ENCODE data around the gene ETFA.

DNA sequence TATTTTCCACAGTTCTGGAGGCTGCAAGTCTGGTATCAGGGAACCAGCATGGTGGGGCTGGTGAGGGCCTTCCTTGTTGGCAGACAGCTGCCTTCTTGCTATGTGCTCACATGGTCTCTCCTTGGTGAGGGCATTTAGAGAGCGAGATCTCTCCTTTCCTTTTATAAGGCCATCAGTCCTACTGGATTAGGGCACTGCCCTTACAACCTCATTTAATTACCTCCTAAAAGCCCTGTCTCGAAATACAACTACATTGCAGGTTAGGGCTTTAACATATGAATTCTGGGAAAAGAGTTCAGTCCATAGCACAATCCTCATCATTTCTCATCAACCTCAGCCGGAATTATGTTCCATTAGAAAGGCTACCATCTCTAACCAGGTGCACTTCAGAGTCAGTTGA, 47.2 kb upstream of the ETFA start:
- no peak for TF ChIP-seq ISL1 (CRISPR knock-in tag; IDR thresholded peaks at IDR 0.05)
- no peak for TF ChIP-seq ZFP30 (CRISPR knock-in tag; IDR thresholded peaks at IDR 0.05)
- TF ChIP-seq TOX (CRISPR knock-in tag; IDR thresholded peaks at IDR 0.05; ENCODE audit: borderline replicate concordance), result no peak
- TF ChIP-seq BACH2 (CRISPR knock-in tag; IDR thresholded peaks at IDR 0.05; ENCODE audit: borderline replicate concordance), result no peak
- TF ChIP-seq, protein P1, sequence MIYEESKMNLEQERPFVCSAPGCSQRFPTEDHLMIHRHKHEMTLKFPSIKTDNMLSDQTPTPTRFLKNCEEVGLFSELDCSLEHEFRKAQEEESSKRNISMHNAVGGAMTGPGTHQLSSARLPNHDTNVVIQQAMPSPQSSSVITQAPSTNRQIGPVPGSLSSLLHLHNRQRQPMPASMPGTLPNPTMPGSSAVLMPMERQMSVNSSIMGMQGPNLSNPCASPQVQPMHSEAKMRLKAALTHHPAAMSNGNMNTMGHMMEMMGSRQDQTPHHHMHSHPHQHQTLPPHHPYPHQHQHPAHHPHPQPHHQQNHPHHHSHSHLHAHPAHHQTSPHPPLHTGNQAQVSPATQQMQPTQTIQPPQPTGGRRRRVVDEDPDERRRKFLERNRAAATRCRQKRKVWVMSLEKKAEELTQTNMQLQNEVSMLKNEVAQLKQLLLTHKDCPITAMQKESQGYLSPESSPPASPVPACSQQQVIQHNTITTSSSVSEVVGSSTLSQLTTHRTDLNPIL (CRISPR knock-in tag; IDR thresholded peaks at IDR 0.05; ENCODE audit: low read depth), result no peak
